NCI-H2107 (cell line): Measurements from ENCODE around the gene PVALB.

Source experiments
- DNase-seq: peaks from one replicate; lab custom pipeline; 2025; lab: John Stamatoyannopoulos, UW

The PVALB gene

GRCh38 chr22:36816636-36817524 is at the start of gene PVALB:
TSS of gene PVALB (minus strand) at chr22:36817035. CDS start at chr22:36817005, 30 bp downstream.
- no peak for DNase-seq

GRCh38 chr22:36865346-36865745 is 48.5 kb upstream of the PVALB start:
- DNase-seq: no peak

GRCh38 chr22:36864454-36865215 is 47.8 kb upstream of the PVALB start:
- DNase-seq: no peak

GRCh38 chr22:36863979-36864378 is 47.1 kb upstream of the PVALB start:
- no peak for DNase-seq

- no peak for DNase-seq
Measured at GRCh38 chr22:36863281-36863680, 46.4 kb upstream of the PVALB start.

- no peak for DNase-seq
Measured at GRCh38 chr22:36862251-36863242, 45.7 kb upstream of the PVALB start.

- no peak for DNase-seq
Measured at GRCh38 chr22:36860821-36861659, 44.2 kb upstream of the PVALB start, which contains the start of gene NCF4. TSS of gene NCF4 (plus strand) at chr22:36861006. CDS start at chr22:36861172, 166 bp downstream.

GRCh38 chr22:36860438-36860820 is 43.6 kb upstream of the PVALB start:
- DNase-seq: no peak

GRCh38 chr22:36860017-36860416 is 43.2 kb upstream of the PVALB start:
- DNase-seq: no peak

- DNase-seq: no peak
Measured at GRCh38 chr22:36858966-36859365, 42.1 kb upstream of the PVALB start.

GRCh38 chr22:36858156-36858555 is 41.3 kb upstream of the PVALB start:
- DNase-seq: no peak

- no peak for DNase-seq
Measured at GRCh38 chr22:36856792-36857135, 39.9 kb upstream of the PVALB start.

GRCh38 chr22:36856121-36856791 is 39.4 kb upstream of the PVALB start:
- peak; percentile 69 for DNase-seq

GRCh38 chr22:36855478-36855877 is 38.6 kb upstream of the PVALB start:
- no peak for DNase-seq

GRCh38 chr22:36853407-36854099 is 36.7 kb upstream of the PVALB start:
- no peak for DNase-seq

- no peak for DNase-seq
Measured at GRCh38 chr22:36852056-36852973, 35.5 kb upstream of the PVALB start.

GRCh38 chr22:36850682-36851081 is 33.8 kb upstream of the PVALB start:
- no peak for DNase-seq

- DNase-seq: no peak
Measured at GRCh38 chr22:36850056-36850455, 33.2 kb upstream of the PVALB start.

GRCh38 chr22:36846949-36847348 is 30.1 kb upstream of the PVALB start:
- DNase-seq: no peak
